Measurements from ENCODE around the gene FDX2. TPM values are rescaled to one million over a fixed set of nuclear protein-coding genes. Genes with fewer than 3 reads are reported as not detected.

FDX2 gene
- total RNA-seq, 3 donors from 2014 or later (not counting 1 experiment from before 2014, with no cell fraction given): 1.7 to 4.1 (median 4.0) TPM

DNA sequence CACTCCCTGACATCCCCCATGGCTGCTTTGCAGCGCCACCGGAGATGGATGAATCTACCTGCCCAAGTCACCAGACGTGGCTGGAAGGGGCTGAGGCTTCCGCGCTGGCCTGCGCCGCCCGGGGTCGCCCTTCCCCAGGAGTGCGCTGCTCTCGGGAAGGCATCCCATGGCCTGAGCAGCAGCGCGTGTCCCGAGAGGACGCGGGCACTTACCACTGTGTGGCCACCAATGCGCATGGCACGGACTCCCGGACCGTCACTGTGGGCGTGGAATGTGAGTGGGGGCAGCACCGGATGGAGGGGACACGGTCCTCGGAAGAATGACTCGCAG lies 21.5 kb downstream of the FDX2 start:
- TF ChIP-seq, protein P1, sequence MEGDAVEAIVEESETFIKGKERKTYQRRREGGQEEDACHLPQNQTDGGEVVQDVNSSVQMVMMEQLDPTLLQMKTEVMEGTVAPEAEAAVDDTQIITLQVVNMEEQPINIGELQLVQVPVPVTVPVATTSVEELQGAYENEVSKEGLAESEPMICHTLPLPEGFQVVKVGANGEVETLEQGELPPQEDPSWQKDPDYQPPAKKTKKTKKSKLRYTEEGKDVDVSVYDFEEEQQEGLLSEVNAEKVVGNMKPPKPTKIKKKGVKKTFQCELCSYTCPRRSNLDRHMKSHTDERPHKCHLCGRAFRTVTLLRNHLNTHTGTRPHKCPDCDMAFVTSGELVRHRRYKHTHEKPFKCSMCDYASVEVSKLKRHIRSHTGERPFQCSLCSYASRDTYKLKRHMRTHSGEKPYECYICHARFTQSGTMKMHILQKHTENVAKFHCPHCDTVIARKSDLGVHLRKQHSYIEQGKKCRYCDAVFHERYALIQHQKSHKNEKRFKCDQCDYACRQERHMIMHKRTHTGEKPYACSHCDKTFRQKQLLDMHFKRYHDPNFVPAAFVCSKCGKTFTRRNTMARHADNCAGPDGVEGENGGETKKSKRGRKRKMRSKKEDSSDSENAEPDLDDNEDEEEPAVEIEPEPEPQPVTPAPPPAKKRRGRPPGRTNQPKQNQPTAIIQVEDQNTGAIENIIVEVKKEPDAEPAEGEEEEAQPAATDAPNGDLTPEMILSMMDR (IDR thresholded peaks at IDR 0.05): no peak
- H3K36me3 Mint-ChIP-seq: no peaks in the 10 kb centered on the region
- H3K4me1 Mint-ChIP-seq: peaks cover 41 to 52% of the 10 kb centered on the region in 2 donors
- H3K27ac ChIP-seq (ENCODE audit: low read length): no peak overlapping the region
- no peaks in the 10 kb centered on the region for H3K36me3 ChIP-seq (ENCODE audit: control insufficient read depth, insufficient read depth, low read length)
- peaks cover 7 to 27% of the 10 kb centered on the region in 2 donors for H3K27me3 Mint-ChIP-seq (ENCODE audit: low read depth in 2 of 2)
- H3K27me3 ChIP-seq (ENCODE audit: control insufficient read depth, insufficient read depth, low read length): peaks cover 45% of the 10 kb centered on the region
- H3K4me3 Mint-ChIP-seq: peak overlapping the region; percentile 89
- no peak overlapping the region for H3K27ac Mint-ChIP-seq
- peaks cover 69% of the 10 kb centered on the region for H3K4me1 ChIP-seq (ENCODE audit: control insufficient read depth, insufficient read depth, low read length)
- DNase-seq: no peak
- no peak for ATAC-seq
- H3K9me3 ChIP-seq (ENCODE audit: control insufficient read depth, insufficient read depth, low read length): no peaks in the 10 kb centered on the region
- H3K9me3 Mint-ChIP-seq: no peaks in the 10 kb centered on the region
- intact Hi-C loops (cut with micrococcal nuclease): loop anchor here (5.0 kb wide), 1 partner anchor 218 kb away; no protein-coding TSS in a partner anchor
- 38% methylated on average over 25 of the region's 25 CpGs for WGBS (ENCODE audit: insufficient coverage)
- no peak overlapping the region for H3K4me3 ChIP-seq (ENCODE audit: low read length)

DNA sequence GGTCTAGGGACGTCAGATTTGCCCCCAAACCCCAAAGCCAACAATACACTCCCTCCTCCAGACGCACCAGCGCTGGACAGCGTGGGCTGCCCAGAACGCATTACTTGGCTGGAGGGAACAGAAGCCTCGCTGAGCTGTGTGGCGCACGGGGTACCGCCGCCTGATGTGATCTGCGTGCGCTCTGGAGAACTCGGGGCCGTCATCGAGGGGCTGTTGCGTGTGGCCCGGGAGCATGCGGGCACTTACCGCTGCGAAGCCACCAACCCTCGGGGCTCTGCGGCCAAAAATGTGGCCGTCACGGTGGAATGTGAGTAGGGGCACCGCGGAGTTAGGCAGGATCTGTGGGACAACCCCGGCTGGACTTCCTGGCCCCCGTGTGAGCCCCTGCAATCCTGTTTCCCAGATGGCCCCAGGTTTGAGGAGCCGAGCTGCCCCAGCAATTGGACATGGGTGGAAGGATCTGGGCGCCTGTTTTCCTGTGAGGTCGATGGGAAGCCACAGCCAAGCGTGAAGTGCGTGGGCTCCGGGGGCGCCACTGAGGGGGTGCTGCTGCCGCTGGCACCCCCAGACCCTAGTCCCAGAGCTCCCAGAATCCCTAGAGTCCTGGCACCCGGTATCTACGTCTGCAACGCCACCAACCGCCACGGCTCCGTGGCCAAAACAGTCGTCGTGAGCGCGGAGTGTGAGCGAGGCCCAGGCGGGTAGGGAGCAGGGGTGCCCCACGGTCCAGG lies 22.0 kb downstream of the FDX2 start:
- no peaks in the 10 kb centered on the region for H3K9me3 ChIP-seq (ENCODE audit: control insufficient read depth, insufficient read depth, low read length)
- H3K4me3 ChIP-seq (ENCODE audit: low read length): no peak overlapping the region
- no peaks in the 10 kb centered on the region for H3K9me3 Mint-ChIP-seq
- intact Hi-C loops (cut with micrococcal nuclease): loop anchor here (5.0 kb wide), 1 partner anchor 218 kb away; no protein-coding TSS in a partner anchor
- H3K27me3 Mint-ChIP-seq (ENCODE audit: low read depth in 2 of 2): peaks cover 7 to 29% of the 10 kb centered on the region in 2 donors
- no peak overlapping the region for H3K27ac ChIP-seq (ENCODE audit: low read length)
- H3K4me1 ChIP-seq (ENCODE audit: control insufficient read depth, insufficient read depth, low read length): peaks cover 75% of the 10 kb centered on the region
- no peaks in the 10 kb centered on the region for H3K36me3 Mint-ChIP-seq
- DNase-seq (no peak), ATAC-seq (no peak)
- TF ChIP-seq, protein P1 (IDR thresholded peaks at IDR 0.05): no peak
- 36% methylated on average over 49 of the region's 49 CpGs for whole genome bisulfite sequencing (ENCODE audit: insufficient coverage)
- H3K27ac Mint-ChIP-seq: peak overlapping the region; percentile 63 to 71
- H3K27me3 ChIP-seq (ENCODE audit: control insufficient read depth, insufficient read depth, low read length): peaks cover 48% of the 10 kb centered on the region
- peak overlapping the region; percentile 86 for H3K4me3 Mint-ChIP-seq
- peaks cover 41 to 56% of the 10 kb centered on the region in 2 donors for H3K4me1 Mint-ChIP-seq
- no peaks in the 10 kb centered on the region for H3K36me3 ChIP-seq (ENCODE audit: control insufficient read depth, insufficient read depth, low read length)

- peaks cover 42 to 62% of the 10 kb centered on the region in 2 donors for H3K4me1 Mint-ChIP-seq
- Histone ChIP-seq H3K27me3 (ENCODE audit: control insufficient read depth, insufficient read depth, low read length) (peaks cover 56% of the 10 kb centered on the region), H3K4me3 (ENCODE audit: low read length) (peak overlapping the region; percentile 15), H3K36me3 (ENCODE audit: control insufficient read depth, insufficient read depth, low read length) (no peaks in the 10 kb centered on the region), H3K27ac (ENCODE audit: low read length) (no peak overlapping the region), H3K4me1 (ENCODE audit: control insufficient read depth, insufficient read depth, low read length) (peaks cover 83% of the 10 kb centered on the region), H3K9me3 (ENCODE audit: control insufficient read depth, insufficient read depth, low read length) (no peaks in the 10 kb centered on the region)
- ATAC-seq (no peak), DNase-seq (peak in 1 of 2 donors; percentile 44)
- H3K4me3 Mint-ChIP-seq: peak overlapping the region; percentile 86
- no peaks in the 10 kb centered on the region for H3K9me3 Mint-ChIP-seq
- intact Hi-C loops (cut with micrococcal nuclease): loop anchor here (5.0 kb wide), 1 partner anchor 219 kb away; no protein-coding TSS in a partner anchor
- H3K27ac Mint-ChIP-seq: peak overlapping the region; percentile 63 to 71
- WGBS (ENCODE audit: insufficient coverage): 32% methylated on average over 56 of the region's 56 CpGs
- TF ChIP-seq, protein P1 (IDR thresholded peaks at IDR 0.05): no peak
- H3K36me3 Mint-ChIP-seq: no peaks in the 10 kb centered on the region
- H3K27me3 Mint-ChIP-seq (ENCODE audit: low read depth in 2 of 2): peaks cover 7 to 34% of the 10 kb centered on the region in 2 donors
These were observed 22.8 kb downstream of the FDX2 start for GRCh38 chr19:10292789-10293636.

All from natural killer cell (primary cell).